HG03097 (cell line): Measurements from ENCODE around the gene LRRK1.

Source experiments
- ATAC-seq: cut with Tn5 transposase; IDR thresholded peaks from one replicate; pipeline ENCODE4 v1.9.1; 2021; ENCODE audit not compliant: unreplicated experiment, low FRiP score

The LRRK1 gene, protein sequence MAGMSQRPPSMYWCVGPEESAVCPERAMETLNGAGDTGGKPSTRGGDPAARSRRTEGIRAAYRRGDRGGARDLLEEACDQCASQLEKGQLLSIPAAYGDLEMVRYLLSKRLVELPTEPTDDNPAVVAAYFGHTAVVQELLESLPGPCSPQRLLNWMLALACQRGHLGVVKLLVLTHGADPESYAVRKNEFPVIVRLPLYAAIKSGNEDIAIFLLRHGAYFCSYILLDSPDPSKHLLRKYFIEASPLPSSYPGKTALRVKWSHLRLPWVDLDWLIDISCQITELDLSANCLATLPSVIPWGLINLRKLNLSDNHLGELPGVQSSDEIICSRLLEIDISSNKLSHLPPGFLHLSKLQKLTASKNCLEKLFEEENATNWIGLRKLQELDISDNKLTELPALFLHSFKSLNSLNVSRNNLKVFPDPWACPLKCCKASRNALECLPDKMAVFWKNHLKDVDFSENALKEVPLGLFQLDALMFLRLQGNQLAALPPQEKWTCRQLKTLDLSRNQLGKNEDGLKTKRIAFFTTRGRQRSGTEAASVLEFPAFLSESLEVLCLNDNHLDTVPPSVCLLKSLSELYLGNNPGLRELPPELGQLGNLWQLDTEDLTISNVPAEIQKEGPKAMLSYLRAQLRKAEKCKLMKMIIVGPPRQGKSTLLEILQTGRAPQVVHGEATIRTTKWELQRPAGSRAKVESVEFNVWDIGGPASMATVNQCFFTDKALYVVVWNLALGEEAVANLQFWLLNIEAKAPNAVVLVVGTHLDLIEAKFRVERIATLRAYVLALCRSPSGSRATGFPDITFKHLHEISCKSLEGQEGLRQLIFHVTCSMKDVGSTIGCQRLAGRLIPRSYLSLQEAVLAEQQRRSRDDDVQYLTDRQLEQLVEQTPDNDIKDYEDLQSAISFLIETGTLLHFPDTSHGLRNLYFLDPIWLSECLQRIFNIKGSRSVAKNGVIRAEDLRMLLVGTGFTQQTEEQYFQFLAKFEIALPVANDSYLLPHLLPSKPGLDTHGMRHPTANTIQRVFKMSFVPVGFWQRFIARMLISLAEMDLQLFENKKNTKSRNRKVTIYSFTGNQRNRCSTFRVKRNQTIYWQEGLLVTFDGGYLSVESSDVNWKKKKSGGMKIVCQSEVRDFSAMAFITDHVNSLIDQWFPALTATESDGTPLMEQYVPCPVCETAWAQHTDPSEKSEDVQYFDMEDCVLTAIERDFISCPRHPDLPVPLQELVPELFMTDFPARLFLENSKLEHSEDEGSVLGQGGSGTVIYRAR (N-terminal part only)

DNA sequence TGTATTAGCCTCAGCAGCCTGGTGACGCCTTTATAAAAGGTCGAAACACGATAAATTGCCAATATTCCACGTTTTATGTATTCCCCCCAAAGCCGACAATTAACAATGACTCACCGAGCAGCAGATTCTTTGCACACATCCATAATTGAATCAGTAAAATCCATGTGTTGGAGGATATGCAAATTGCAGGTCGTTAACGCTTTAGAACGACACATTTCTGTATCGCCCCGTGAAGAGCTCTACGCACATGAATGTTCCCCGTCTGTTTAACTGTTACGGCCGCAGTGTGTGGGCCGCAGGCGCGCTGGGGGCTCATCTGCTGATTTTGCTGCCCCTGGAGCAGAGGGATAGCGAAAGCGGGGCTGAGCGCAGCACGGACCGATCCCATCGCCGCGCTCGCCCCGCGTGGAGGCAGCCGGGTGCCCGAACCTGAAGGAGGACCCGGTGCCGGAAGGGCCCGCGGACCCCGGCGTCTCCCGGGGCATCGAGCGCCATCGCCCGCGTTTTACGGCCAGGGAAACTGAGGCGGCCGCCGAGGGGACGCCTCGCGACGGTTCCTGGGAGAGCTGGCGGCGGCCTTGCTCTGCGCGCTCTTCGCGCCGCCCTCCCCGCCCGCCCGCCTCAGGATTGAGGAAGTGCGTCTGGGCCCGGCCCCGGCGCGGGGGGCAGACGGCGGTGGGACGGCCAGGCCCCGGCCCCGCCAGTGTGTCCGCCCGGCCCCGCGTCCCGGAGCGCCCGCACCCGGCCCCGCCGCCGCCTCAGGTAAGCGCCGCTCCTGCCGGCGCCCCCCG lies at the start of gene LRRK1:
TSS of gene LRRK1 (plus strand) at position 668 of the 791 bp plus-strand sequence. CDS start 5,276 bp downstream, outside the sequence.
- ATAC-seq: no peak

DNA sequence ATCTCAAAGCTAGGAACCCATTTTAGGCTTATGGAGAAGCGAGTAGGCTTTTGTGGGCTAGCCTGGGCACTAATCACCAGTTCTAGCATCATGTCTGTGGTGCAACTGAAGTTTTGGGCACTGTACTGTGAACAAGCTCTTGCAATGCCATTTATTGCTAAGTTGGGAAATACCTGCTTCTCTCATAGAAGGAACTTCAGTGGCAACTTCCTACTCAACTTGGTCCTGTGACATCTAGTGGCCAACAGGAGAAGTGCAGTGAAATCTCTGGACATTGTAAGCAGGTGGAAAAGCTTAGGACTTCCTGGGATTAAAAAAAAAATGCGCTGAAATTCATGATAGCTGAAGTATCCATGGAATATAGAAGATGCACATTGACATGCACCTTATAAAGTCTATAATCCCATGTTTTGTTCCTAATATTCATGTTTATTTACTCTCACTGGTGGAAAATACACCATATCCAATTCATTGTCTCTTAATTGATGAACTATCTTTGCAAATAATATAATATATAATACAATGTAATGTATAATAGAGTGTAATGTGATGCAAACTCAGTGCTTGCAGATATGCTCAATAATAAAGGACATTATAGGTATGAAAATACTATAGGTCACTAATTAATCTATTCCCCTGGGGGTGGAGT lies 46.0 kb upstream of the LRRK1 start:
- ATAC-seq: no peak

DNA sequence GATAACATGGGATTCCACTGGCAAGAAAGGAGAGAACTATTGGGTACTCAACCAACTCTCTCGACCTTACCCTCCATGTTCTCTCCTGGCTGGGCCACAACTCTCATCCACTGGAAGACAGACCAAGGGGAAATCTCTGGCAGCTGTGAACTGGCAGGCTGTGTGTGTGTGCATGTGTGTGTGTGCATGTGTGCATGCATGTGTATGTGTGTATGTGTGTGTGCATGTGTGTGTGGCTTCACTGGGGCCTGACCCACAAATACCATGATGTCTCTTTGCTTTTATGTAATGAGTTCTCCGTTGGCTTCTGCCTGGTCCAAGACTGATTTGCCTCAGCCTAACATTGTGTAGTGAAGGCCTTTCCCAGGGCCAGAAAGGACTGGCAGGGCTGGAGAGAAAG lies 43.7 kb upstream of the LRRK1 start:
- no peak for ATAC-seq

DNA sequence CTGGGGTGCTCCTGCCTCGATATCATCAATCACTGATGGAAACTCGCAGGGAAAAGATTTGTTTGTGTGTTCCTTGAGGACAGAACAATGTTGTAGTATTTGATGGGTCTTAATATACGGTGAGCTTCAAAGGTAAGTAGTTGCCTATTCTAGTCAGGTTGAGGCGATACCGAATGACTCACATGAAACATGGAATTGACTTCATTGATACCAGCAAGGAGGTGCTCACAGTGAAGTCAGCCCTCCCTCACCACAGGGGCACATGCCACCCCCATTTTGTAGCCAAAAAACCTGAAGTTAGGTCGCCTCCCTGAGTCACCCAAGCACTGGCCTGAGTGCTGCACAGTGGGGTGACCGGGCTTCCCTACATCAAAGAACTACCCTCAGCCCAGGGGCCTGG lies 43.2 kb upstream of the LRRK1 start:
- ATAC-seq: no peak

DNA sequence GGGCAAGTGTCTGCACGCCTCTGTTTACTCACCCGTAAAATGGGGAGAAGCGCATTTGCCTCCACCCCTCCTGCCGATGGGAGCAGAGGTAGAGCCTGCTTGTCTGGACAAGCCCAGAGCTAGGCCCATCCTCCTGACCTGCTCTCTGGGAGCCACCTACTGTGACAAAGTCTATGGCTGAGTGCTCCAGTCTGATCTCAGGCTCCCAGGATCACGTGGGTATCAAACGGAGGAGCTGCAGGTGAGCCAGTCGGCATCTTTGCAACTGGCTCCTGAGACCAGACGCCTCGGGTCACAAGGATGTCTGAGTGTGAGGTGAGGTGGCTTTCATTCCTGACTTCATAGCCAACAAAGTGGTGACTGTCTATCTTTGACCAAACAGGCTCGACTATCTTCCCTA lies 41.6 kb upstream of the LRRK1 start:
- no peak for ATAC-seq

DNA sequence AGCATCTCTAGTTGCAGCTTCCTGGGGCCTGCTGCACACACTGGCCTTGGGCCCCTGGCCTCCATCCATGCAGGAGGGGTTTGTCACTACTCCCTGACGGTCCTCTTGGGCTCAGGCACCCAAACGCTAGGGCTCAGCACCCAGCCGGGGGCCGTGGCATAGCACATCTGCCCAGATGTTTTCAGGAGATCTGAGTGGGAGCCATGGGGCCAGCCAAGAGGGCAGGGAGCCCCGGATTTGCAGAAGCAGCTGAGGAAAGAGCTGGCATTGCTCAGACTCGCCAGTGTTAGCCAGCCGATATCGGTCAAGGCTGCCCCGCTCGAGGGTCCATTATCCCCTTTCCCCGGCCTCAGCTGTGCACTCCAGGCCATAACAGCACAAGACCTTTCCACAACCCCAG lies 41.0 kb upstream of the LRRK1 start:
- no peak for ATAC-seq

DNA sequence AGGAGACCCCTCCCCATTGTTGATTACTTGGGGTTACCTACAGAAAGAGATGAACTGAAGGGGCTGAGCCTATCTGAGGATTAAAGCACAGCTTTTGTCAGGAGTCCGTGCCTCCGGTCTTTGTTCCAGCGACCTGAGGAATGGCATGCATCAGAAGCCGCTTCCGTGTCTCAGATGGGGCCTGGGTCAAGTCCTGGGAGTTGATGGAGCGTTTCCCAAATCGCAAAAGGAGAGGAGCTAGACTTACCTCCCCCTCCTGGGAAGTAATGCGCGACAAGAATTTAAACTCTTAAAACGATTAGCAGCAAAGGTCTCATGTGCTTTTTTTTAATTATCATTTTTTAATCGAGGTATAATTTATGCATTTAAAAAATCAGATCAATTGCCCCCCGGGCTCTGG lies 40.5 kb upstream of the LRRK1 start:
- no peak for ATAC-seq

DNA sequence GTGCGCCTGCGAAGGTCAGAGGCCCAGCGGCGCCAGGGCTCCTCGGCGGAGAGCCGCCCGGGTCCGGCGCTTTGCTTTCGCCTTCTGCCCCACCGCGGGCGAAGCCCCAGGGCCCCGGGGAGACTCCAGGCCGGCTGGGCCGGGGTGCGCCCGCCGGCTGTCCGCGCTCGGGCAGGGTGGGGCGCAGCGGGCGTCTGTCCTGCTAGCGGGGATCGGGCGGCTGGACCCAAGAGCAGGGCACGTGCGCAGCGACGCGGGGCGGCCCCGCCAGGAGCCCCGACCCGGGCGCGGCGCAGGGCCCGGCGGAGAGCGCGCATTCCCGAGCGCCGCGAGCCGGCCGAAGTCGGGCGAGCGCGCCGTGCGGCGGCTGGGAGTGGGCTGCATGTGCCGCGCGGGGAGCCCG lies 40.1 kb upstream of the LRRK1 start:
- ATAC-seq: no peak

DNA sequence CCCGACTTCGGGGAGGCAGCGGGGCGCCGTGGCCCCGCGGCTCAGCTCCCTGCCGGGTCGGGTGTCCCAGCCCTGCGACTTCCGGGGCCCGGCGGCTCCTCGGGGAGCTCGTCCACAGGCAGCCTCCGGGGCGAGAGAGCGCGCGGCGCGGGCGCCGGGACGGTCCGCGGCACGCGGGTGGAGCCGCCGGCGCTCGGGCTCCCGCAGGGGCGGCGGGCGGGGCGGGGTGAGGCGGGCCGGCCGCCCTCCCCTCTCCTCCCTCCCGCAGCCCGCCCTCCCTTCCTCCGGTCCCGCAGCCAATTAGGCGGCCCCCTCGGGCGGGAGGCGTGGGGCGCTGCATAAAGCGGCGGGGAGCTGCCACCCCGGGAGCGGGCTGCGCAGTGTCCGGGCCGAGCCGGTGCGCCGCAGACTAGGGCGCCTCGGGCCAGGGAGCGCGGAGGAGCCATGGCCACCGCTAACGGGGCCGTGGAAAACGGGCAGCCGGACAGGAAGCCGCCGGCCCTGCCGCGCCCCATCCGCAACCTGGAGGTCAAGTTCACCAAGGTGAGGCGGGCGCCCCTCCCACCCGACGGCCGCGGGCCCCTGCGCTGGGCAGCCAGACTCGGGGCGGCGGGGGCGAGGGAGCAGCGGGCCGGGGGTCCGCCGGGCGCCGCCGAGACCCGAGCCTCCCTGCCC lies 39.6 kb upstream of the LRRK1 start, which contains the start of gene ALDH1A3:
TSS of gene ALDH1A3 (plus strand) at position 368 of the 675 bp plus-strand sequence. CDS start at position 445, 77 bp downstream.
- no peak for ATAC-seq

DNA sequence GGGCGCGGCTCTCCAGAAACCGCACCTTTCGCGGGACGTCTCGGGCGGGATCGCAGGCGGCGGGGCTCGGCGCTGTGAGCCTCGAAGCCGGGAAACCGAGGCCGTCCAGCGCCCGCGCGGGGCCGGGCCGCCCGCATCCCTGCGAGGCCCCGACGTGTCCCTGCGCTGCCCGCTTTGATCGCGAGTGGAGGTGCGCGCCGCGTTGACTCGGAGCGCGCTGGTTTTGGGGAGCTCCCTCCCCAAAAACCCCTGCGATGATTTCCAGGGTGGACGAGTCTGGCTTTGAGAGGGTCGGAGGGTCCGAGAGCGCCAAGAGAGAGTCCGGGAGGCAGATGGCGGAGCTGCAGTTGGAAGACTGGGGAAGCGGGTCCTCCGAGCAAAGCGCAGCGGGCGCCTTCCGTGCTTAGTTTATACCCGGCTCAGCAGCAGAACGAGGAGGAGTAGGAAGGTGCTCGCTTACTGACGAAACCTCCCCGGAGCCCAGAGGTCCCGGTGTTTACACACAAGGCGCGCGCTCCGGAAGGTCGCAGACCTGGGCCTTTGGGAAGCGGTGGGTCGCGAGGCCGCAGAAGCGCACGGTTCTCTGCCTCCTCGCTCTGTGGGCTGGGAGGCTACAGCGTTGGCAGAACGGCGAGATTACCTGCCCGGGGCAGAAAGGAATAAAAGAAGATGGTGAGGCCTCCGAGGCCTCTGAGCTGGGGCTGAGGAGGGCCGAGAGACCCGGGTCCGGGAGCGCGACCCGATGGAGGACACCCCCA lies 38.8 kb upstream of the LRRK1 start:
- ATAC-seq: no peak

DNA sequence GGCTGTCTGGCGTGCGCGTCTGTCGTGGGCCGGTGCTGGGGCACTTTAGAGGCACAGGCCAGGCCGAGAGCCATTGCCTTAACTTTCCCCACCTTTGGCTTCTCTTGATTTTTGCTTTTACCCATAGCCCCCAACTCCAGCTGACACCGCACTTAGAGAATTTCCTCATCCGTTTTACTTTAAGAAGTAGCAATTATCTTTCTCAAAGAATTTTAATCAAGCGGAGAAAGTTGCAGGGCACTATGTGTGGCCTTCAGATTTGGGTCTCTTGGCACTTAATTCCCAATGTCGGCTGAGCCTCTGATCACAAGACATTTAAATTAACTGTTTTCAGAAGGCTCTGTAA lies 38.3 kb upstream of the LRRK1 start:
- ATAC-seq: no peak

DNA sequence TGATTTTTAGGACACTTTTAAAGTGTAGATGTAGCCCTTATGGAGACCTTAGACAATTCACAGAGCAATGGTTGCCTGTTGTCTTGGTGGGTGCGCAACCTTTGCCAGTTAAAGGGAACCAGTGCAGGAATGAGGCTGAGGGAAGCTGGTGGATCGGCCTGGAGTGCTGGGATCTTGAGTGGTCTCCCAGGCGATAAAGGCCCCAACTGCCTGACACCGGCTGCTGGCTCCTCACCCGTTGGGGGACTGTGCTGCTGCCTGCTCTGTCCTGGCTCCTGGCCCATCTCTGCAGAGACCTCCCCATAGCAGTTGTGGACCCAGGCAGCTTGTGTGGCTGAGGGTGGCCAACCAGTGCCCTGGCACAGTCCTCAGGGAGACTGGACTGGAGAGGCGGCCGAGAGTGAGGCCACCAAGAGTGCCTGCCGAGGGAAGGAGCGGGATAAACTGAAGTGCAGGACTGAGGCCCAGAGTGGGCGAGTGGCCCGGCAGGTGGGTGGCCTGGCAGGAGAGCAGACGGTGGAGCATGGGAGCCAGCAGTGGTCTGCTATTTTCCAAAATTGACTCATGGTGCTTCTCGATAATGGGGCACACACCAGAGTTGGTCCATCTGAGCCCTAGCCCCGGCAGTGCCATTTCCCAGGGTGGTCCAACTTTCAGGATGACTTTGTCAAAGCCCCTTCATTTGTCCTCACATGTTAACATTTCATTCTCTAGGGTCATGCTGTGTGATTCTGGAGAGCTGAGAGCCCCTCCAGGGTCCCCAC lies 37.4 kb upstream of the LRRK1 start:
- no peak for ATAC-seq

DNA sequence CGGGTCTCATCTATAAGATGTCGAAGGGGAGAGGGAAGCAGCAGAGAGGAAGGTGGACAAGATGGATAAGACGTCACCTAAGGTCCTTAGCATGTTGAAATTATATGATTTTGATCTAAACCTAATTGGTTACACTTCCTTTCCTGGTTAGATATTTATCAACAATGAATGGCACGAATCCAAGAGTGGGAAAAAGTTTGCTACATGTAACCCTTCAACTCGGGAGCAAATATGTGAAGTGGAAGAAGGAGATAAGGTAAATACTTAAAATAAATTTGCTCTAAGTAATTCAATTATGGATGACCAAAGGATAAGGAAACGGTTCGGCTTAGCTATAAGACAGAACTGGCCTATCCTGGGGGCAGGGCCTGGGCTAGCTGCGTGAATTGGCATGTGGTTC lies 34.0 kb upstream of the LRRK1 start:
- ATAC-seq: no peak

DNA sequence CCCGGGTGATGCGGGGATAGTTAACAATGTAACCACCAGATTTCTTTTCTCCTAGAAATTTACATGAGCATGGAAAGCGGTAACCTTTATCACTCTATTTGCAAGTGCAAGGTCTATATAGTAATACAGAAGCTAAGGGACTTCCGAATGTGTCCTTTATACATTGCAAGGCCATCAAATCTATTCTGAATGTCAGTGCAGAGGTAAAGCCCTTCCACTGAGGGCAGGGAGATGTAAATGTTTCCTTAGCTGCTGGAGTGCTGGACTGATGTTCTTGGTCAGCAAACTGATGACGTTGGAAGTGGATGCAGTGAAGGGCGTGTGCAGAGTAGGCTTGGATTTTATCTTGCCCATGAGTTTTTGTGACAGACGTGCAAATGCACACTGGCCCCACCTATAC lies 33.3 kb upstream of the LRRK1 start:
- no peak for ATAC-seq

DNA sequence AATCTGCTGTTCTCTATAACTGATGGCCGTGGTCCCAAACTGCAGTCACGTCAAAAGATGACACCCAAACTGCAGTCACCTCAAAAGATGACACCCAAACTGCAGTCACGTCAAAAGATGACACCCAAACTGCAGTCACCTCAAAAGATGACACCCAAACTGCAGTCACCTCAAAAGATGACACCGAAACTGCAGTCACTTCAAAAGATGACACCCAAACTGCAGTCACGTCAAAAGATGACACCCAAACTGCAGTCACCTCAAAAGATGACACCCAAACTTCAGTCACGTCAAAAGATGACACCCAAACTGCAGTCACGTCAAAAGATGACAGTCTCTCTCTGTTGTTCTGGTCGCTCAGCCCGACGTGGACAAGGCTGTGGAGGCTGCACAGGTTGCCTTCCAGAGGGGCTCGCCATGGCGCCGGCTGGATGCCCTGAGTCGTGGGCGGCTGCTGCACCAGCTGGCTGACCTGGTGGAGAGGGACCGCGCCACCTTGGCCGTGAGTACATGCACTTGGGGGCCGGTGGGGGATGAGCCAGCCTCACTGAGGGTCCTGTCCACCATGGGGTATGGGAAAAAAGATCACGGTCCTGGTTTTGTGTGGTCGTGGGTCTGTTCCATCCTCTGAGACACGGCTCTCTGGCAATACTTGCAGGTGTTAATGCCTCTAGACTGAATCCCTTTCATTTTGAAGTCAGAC lies 31.8 kb upstream of the LRRK1 start:
- ATAC-seq: no peak

DNA sequence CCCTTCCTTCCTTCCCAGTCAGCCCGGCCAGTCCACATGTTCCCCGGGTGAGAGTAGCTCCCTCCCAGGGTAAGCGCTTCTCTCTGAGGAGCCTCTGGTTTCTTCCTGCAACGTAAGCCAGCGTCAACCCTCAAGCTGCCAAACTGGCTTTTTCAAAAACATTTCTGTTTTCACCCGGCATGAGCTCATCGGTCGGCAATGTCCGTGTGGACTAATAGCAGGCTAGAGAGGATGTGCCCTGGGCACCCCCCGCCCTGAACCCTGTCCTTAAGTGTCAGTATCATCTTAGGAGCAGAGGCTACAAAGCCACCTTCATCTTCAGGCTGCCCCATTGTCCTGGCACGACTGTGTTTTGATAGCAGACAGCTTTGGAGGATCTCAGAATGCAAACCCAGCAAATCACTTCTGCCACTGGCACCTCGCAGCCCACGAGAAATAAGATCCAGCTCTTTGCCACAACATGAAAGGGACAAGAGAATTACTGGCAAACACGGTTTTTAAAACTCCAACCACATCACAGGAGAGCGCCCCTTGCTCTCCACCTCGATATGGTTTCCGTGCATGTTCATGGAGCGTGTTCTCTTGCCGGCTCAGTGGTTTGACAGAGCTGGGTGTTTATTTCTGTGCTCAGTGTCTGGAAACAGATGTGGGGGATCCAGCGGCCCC lies 29.6 kb upstream of the LRRK1 start:
- no peak for ATAC-seq
